ENCODE data around the gene PRDM16.

PRDM16 gene

DNA sequence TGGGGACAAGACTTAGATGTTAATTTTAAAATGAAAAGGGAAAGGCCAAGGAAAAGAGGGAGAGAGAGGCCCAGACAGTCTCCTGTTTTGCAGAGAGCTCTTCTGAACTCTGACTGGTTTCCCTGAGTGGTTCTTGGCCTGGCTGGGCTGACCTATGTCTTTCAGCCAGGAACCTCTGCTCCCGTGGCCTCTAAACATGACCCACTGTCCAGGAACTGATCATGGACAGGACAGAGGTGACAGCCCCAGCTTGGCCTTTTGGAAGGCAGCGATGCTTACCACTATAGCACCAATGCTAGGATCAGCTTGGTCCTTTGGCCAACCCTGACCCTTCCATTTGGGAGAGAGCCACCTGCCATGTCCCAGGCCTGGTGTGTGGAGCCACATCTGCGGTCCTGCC lies 55.2 kb downstream of the PRDM16 start:
- DNase-seq (ENCODE audit: low spot score): no peak

DNA sequence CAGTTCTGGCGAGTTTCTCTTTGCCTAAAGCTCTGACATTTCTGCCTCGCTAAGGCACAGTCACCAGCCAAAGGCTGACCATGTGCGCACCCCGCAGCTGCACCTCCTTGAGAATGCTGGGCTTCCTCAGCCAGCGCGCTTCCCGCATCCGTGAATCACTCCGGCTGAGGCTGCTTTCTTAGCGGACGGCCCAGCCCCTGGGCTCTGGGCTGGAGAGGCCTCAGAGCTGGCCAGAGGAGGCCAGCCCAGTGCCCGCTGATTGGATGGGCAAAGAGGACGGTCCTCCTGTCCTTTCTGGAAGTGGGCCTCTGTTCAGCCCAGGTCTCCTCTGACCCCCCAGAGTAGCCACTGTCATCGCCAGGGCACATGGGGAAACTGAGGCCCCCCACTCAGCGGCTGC lies 56.1 kb downstream of the PRDM16 start:
- no peak for DNase-seq (ENCODE audit: low spot score)

- DNase-seq (ENCODE audit: low spot score): no peak
Measured at GRCh38 chr1:3125546-3126368, 56.8 kb downstream of the PRDM16 start.

DNA sequence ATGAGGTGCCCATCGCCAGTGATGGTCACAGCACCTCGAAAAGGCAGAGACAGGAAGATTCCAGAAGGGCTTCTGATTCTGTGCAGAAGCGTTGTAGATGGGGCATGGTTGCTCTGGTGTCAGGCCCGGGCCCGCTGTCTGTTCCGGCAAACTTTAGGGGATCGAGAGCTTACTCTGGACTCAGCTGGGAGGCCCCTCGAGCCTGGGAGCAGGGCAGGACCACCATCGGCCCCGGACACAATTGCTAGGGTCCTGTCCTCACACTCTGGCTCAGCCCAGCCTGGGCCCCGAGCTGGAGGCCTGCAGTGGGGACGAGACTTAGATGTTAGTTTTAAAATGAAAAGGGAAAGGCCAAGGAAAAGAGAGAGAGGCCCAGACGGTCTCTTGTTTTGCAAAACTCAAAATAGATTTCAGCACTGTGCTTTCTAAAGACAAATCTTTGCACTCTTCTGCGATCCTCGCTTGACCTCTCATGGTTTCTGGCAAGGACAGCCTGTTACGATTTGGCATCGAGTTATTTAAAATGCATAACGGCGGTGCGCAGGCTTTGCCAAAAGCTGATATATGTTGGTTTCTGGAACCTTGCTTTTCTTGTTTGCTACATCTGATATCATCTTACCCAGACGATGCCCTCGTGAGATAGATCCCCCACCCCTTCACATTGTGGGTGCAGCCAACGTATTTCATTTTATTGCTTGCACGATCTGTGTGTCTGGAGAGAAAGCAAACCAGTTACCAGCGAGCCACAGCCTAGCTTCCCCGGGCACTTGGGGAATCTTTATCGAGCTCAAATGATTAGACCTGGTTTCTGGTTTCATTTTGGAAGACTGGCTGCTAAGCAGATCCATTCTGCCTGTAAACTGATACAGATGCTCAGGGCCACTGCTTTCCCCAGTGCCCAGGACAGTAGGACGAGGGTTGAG lies 58.0 kb downstream of the PRDM16 start:
- DNase-seq (ENCODE audit: low spot score): no peak

DNA sequence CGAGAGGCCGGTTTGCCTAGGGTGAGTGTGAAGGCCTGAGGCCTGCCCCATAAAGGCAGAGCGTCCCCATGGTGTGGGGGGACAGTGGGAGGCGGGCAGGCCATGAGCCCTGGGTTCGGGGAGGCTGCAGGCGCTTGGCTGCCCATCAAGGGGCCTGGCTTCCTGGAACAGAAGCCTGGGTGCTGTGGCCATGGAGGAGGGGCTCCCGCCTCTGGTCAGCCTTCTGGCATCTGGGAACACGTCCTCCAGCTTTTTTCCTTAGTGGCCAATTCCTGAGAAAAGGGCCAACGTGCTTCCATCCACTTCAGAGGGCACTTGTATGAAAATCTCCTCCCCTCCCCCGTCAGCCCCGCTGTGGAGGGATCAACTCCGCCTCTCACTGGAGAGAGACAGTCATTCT lies 58.7 kb downstream of the PRDM16 start:
- DNase-seq (ENCODE audit: low spot score): no peak

DNA sequence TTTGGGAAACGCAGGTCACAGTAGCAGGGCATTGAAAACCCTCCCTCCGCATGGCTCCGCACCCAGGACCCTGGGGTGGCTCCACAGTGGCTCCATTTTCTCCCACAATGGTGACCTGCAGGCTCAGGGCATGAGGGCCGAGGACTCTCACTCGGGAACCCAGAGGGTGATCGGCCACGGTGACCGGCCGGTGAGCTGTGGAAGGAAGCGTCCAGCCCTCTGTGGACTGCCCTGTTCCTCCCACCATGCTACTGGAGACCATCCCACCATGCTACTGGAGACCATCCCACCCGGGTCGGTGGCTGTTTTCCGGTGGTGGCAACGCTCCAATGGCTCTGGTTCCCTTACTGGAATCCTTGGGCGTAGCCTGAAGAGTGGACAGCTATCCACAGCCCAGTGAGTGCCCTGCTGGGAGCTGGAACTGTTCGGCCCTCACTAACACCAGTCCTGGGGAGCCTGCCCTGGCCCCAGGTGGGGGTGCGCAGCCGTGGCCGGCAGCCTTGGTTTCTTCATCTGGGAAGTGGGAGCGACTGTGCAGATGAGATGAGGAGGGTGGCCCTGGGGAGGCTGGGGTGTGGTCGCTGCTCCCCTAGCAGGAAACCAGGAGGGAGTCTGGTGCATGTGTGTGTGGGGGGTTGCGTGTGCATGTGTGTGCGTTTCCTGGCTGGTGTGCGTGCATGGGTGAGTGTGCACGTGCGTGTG lies 59.6 kb downstream of the PRDM16 start:
- no peak for DNase-seq (ENCODE audit: low spot score)

DNA sequence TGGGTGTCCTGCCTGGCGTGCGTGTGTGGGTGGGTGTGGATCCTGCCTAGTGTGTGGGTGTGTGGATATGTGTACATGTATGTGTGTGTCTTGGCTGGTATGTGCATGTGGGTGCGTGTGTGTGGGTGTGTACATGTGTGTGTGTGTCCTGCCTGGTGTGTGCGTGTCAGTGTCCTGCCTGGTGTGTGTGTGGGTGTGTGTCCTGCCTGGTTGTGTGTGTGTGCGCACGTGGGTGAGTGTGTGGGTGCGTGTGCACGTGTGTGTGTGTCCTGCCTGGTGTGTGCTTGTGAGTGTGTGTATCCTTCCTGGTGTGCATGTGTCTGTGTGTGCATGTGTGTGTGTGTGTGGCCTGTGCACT lies 60.1 kb downstream of the PRDM16 start:
- DNase-seq (ENCODE audit: low spot score): no peak

GRCh38 chr1:3130268-3130667 lies 61.3 kb downstream of the PRDM16 start:
- no peak for DNase-seq (ENCODE audit: low spot score)

GRCh38 chr1:3132660-3133059 lies 63.7 kb downstream of the PRDM16 start:
- DNase-seq (ENCODE audit: low spot score): no peak

- no peak for DNase-seq (ENCODE audit: low spot score)
Measured at GRCh38 chr1:3133686-3134085, 64.7 kb downstream of the PRDM16 start.

DNA sequence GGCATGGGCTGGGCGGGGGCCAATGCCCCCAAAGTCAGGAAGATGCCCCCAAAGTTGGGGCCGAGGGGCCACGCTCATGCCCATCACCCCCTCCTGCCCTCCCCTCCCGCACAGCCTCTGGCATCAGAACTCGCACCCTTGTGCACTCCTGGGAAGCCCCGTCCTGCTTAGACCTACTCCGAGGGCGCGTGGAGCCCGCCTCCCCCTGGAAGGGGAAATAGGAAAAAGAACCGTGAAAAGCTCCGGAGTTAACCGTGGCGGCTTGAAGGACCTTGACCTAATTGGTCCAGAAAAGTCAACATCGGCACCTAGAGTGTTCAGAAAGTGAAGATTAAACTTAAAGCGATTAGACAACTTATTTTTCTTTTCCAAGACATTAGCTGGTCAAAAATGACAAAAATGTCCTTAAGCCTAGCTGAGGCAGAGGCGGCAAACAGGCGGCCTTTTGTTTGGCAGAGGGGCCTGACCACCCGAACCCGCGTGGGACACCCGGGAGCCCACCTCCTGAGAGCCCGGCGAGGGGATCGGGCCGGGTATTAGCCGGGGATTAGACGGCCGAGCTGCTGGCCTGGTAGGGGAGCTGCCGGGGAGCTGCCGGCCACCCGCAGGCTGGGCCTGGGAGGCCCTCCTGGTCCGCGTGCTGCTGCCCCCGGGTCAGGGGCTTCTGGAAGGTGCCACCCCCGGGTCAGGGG lies 65.5 kb downstream of the PRDM16 start:
- DNase-seq (ENCODE audit: low spot score): no peak

GRCh38 chr1:3135073-3135702 lies 66.2 kb downstream of the PRDM16 start:
- DNase-seq (ENCODE audit: low spot score): no peak

DNA sequence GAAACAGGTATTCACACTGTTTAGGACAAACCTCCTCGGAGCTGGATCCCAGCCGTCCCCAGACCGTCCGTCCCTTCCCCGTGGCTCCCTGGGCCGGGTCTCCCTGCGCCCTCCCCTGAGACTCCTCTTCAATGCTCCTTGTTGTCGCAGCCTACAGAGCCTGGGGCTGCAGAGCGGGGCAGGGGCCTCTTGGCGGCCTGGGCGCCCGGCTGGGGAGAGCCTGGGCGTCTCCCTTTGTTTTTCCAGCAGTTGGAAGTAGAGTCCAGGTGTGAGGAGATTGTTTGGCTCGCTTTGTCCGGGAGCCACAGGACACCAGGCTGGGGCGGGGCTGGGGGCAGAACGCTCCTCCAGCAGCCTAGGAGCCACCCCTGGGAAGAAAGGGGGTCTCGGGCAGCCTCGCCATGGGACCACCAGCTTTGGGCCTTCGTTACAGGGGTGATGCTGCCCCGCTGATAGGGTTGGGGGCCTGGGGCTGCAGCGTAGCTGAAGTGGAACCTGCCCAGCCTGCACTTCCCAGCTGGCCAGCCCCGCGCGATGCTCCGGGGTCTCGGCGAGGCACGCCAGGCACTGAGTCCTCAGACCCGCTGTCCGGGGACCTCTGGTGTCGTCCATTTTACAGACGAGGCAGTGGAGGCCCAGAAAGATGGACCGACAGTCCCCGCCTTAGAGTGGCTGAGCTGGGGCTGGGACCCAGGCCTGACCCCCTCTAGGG lies 66.9 kb downstream of the PRDM16 start:
- no peak for DNase-seq (ENCODE audit: low spot score)

DNA sequence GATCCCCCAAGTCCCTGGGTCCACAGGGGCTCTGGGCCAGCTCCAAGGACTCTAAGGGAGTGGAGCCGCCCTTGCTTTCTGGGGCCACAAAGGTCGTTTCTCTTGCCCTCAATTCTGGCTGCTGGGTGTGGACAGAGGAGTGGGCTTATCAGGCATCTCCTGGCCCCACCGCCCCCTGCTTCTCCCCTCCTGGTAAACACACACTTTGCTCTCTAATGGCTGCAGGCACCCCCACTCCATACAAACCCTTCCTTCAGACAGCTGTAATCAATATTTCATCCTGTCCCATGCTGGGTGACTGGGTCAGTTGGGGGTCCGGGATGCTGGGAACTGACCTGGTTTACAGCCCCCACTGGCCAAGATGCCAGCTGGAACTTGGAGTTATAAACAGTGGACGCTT lies 67.5 kb downstream of the PRDM16 start:
- DNase-seq (ENCODE audit: low spot score): no peak

- DNase-seq (ENCODE audit: low spot score): no peak
Measured at GRCh38 chr1:3137111-3138100, 68.4 kb downstream of the PRDM16 start.

DNA sequence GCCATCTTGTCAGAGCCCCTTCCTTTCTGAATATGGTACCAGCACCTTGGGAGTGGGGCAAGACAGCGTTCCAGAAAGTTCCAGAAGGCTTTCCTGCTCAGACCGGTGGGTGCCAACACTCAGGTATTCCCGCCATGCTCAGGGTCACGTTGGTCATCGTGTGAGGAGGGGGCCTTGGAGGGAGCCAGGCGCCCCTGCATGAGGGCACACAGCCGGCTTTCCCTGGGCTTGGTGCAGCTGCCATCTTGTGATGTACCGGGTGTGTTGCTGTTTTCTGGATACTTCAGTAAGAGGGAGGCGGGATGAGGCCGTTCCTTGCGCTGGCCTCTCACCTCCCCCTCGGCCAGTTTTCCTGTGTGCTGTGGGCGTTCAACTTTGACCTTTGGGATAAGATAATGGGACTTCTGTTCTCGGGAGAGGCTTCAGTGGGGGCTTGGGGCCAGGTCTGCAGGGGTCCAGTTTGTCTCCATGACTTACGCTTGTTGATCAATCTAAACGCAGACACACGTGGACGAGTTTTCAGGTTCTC lies 69.7 kb downstream of the PRDM16 start:
- no peak for DNase-seq (ENCODE audit: low spot score)

GRCh38 chr1:3139451-3139852 lies 70.4 kb downstream of the PRDM16 start:
- DNase-seq (ENCODE audit: low spot score): no peak

- DNase-seq (ENCODE audit: low spot score): no peak
Measured at GRCh38 chr1:3139871-3140361, 70.9 kb downstream of the PRDM16 start.

DNA sequence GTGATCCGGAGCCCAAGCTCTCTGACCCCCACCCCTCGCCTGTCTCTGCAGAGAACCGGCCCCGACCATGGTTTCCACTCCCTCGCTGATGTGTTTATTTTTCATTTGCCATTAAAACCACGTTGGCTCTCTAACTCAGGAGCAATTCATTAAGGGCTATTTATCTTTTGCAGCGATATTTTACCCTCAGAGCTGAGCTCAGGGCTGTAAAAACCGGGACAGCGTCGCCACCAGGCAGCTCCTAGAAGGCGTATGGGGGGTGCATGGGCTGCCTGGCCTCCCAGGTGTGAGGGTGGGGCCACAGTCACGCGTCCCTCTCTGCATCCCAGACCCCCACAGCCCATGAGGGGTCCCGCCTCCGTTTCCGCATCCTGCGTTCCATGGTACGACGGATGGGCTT lies 71.4 kb downstream of the PRDM16 start:
- DNase-seq (ENCODE audit: low spot score): no peak
